ENCODE results near the gene CCDC97. TPM values are rescaled to one million over a fixed set of nuclear protein-coding genes. Genes with fewer than 3 reads are reported as not detected.

CCDC97 gene
- total RNA-seq (10 to 100 TPM; 19.7 to 39.9 TPM), polyA plus RNA-seq (10 to 100 TPM; 13.2 to 22.2 TPM)
- long read RNA-seq, donor 1, transcript CCDC97-201 (5 exons, 3,322 nt), result major isoform, 10 of 10 reads
- long read RNA-seq, donor 1, partial matches to known transcripts, result 0 of 10 reads
- long read RNA-seq, donor 1, other reads (novel, unspliced or antisense), result 0 of 10 reads
- long read RNA-seq, donor 2, partial matches to known transcripts, result 0 of 3 reads
- long read RNA-seq, donor 2, other reads (novel, unspliced or antisense), result 0 of 3 reads
- long read RNA-seq, donor 3, transcript CCDC97-201 (5 exons, 3,322 nt), result major isoform, 5 of 13 reads
- long read RNA-seq, donor 3, partial matches to known transcripts, result 0 of 13 reads
- long read RNA-seq, donor 3, other reads (novel, unspliced or antisense), result 7 of 13 reads
- long read RNA-seq, donor 4, partial matches to known transcripts, result 0 of 2 reads
- long read RNA-seq, donor 4, other reads (novel, unspliced or antisense), result 0 of 2 reads
- long read RNA-seq, donor 5, transcript CCDC97-201 (5 exons, 3,322 nt), result major isoform, 6 of 22 reads
- long read RNA-seq, donor 5, partial matches to known transcripts, result 15 of 22 reads
- long read RNA-seq, donor 5, other reads (novel, unspliced or antisense), result 0 of 22 reads

GRCh38 chr19:41310033-41310831, at the start of gene CCDC97:
CCDC97 (plus strand) TSS chr19:41310172; CDS start chr19:41310311, 139 bp downstream.
- Histone ChIP-seq H3K9ac (ENCODE audit: insufficient read depth in 1 of 2, low read length in 2 of 2) (peak within 1 kb of the TSS; percentile 71 to 91), H3K27ac (ENCODE audit: low read depth in 1 of 2, low read length in 1 of 2) (peak within 1 kb of the TSS; percentile 96 to 97), H3K9me3 (ENCODE audit: control insufficient read depth in 4 of 4, insufficient read depth in 3 of 4, low read length in 3 of 4) (no peaks in the 10 kb centered on the region), H3K27me3 (ENCODE audit: control insufficient read depth in 3 of 3, insufficient read depth in 3 of 3, low read length in 2 of 3) (no peaks in the 10 kb centered on the region), H3K4me3 (peak within 1 kb of the TSS; percentile 88), H3K4me1 (ENCODE audit: control insufficient read depth in 5 of 5, insufficient read depth in 5 of 5, low read length in 5 of 5) (peaks cover 4 to 25% (median 9%) of the 10 kb centered on the region in 5 donors), H3K36me3 (ENCODE audit: control insufficient read depth in 4 of 4, insufficient read depth in 4 of 4, low read length in 4 of 4) (peaks cover 13 to 29% (median 26%) of the 10 kb centered on the region in 4 donors)
- no peak for TF ChIP-seq CTCF (IDR thresholded peaks at IDR 0.05; ENCODE audit: control extremely low read depth, extremely low read depth)
- ATAC-seq (ENCODE audit: insufficient read depth, low FRiP score), result peak; percentile 82
- 0% methylated on average over 45 to 47 of the region's 47 CpGs for WGBS, 2 donors
- peak; percentile 91 to 96 (median 95) for DNase-seq

- ATAC-seq (ENCODE audit: insufficient read depth, low FRiP score), result no peak
- 59 to 64% methylated on average over 10 of the region's 10 CpGs for WGBS, 2 donors
- H3K27me3 ChIP-seq (ENCODE audit: control insufficient read depth in 3 of 3, insufficient read depth in 3 of 3, low read length in 2 of 3), result no peaks in the 10 kb centered on the region
- no peaks in the 10 kb centered on the region for H3K9me3 ChIP-seq (ENCODE audit: control insufficient read depth in 4 of 4, insufficient read depth in 3 of 4, low read length in 3 of 4)
- peaks cover 3 to 17% (median 5%) of the 10 kb centered on the region in 5 donors for H3K4me1 ChIP-seq (ENCODE audit: control insufficient read depth in 5 of 5, insufficient read depth in 5 of 5, low read length in 5 of 5)
- peak overlapping the region; percentile 9 to 71 for H3K27ac ChIP-seq (ENCODE audit: low read depth in 1 of 2, low read length in 1 of 2)
- H3K4me3 ChIP-seq, result peak overlapping the region; percentile 24
- TF ChIP-seq CTCF (IDR thresholded peaks at IDR 0.05; ENCODE audit: control extremely low read depth, extremely low read depth), result no peak
- peak overlapping the region in 1 of 2 donors; percentile 61 for H3K9ac ChIP-seq (ENCODE audit: insufficient read depth in 1 of 2, low read length in 2 of 2)
- H3K36me3 ChIP-seq (ENCODE audit: control insufficient read depth in 4 of 4, insufficient read depth in 4 of 4, low read length in 4 of 4), result peaks cover 5 to 22% (median 15%) of the 10 kb centered on the region in 4 donors
- DNase-seq, result no peak
Observed at GRCh38 chr19:41261474-41262190, 48.3 kb upstream of the CCDC97 start.

GRCh38 chr19:41263042-41263849, 46.7 kb upstream of the CCDC97 start:
- peak overlapping the region; percentile 92 to 97 for H3K27ac ChIP-seq (ENCODE audit: low read depth in 1 of 2, low read length in 1 of 2)
- no peaks in the 10 kb centered on the region for H3K9me3 ChIP-seq (ENCODE audit: control insufficient read depth in 4 of 4, insufficient read depth in 3 of 4, low read length in 3 of 4)
- H3K27me3 ChIP-seq (ENCODE audit: control insufficient read depth in 3 of 3, insufficient read depth in 3 of 3, low read length in 2 of 3), result no peaks in the 10 kb centered on the region
- peaks cover 4 to 17% (median 12%) of the 10 kb centered on the region in 4 donors for H3K36me3 ChIP-seq (ENCODE audit: control insufficient read depth in 4 of 4, insufficient read depth in 4 of 4, low read length in 4 of 4)
- DNase-seq, result peak; percentile 50 to 79 (median 77)
- peak overlapping the region; percentile 88 to 89 for H3K9ac ChIP-seq (ENCODE audit: insufficient read depth in 1 of 2, low read length in 2 of 2)
- H3K4me3 ChIP-seq, result peak overlapping the region; percentile 46
- no peak for ATAC-seq (ENCODE audit: insufficient read depth, low FRiP score)
- TF ChIP-seq CTCF (IDR thresholded peaks at IDR 0.05; ENCODE audit: control extremely low read depth, extremely low read depth), result no peak
- peaks cover 7 to 22% (median 8%) of the 10 kb centered on the region in 5 donors for H3K4me1 ChIP-seq (ENCODE audit: control insufficient read depth in 5 of 5, insufficient read depth in 5 of 5, low read length in 5 of 5)
- 0 to 1% methylated on average over 45 to 46 of the region's 46 CpGs for WGBS, 2 donors

Measured in lung (tissue), 16 donors.